SU-DHL-6 (cell line): ENCODE measurements around the gene DYNC2H1.
"Not testable (repeated sequence)": the region's sequence is repeated elsewhere in the genome, so short reads cannot be mapped to it uniquely, and the experiment has no call there.

Experiments
- H2AFZ ChIP-seq: fragments of 200-600 bp; sonication (generic); 2 replicates; pipeline ENCODE4 v1.6.1; 2014; ENCODE audit warnings: low read depth, mild to moderate bottlenecking, moderate library complexity, mixed read lengths, antibody characterized with exemption, low read length; ENCODE audit not compliant: severe bottlenecking
- H3F3A ChIP-seq: fragments of 200-600 bp; shearing (Covaris generic); 2 replicates; pipeline ENCODE4 v1.6.0; 2016; ENCODE audit warnings: antibody characterized with exemption, mild to moderate bottlenecking; ENCODE audit not compliant: insufficient read depth
- H3K27ac ChIP-seq: fragments of 200-600 bp; sonication (generic); 2 replicates; pipeline ENCODE4 v1.5.1; 2016; ENCODE audit warnings: low read depth, mild to moderate bottlenecking, low read length, moderate library complexity, mixed read lengths
- H3K27me3 ChIP-seq: fragments of 200-600 bp; sonication (generic), shearing (Covaris generic); 2 replicates; pipeline ENCODE4 v1.6.0; 2014; ENCODE audit warnings: mild to moderate bottlenecking, low read length
- H3K36me3 ChIP-seq: fragments of 200-600 bp; sonication (generic); 2 replicates; pipeline ENCODE4 v1.6.1; 2014; ENCODE audit warnings: mild to moderate bottlenecking, low read length, mixed read lengths
- H3K4me2 ChIP-seq: fragments of 300-600, 200-600 bp; shearing (Covaris generic), sonication (generic); 2 replicates; pipeline ENCODE4 v1.6.0; 2014; ENCODE audit warnings: low read length, low read depth, mild to moderate bottlenecking; ENCODE audit not compliant: poor library complexity, severe bottlenecking
- H3K4me3 ChIP-seq: fragments of 200-600 bp; sonication (generic); 2 replicates; pipeline ENCODE4 v1.5.1; 2014; ENCODE audit warnings: antibody characterized with exemption, low read length, mild to moderate bottlenecking, mixed read lengths; ENCODE audit not compliant: insufficient read depth, poor library complexity, severe bottlenecking
- H3K79me2 ChIP-seq: fragments of 200-600 bp; sonication (generic); 2 replicates; pipeline ENCODE4 v1.6.1; 2014; ENCODE audit warnings: mild to moderate bottlenecking, low read length, moderate library complexity; ENCODE audit not compliant: insufficient read depth
- H3K9ac ChIP-seq: fragments of 200-600 bp; sonication (generic); 2 replicates; pipeline ENCODE4 v1.7.0; 2014; ENCODE audit warnings: mild to moderate bottlenecking, low read length
- H3K9me2 ChIP-seq: fragments of 200-600 bp; sonication (generic); replicated peaks from 2 replicates; pipeline ENCODE4 v1.6.1; 2014; ENCODE audit warnings: low read length; ENCODE audit not compliant: insufficient read depth
- H3K9me3 ChIP-seq: fragments of 200-600 bp; sonication (generic); 2 replicates; pipeline ENCODE4 v1.6.1; 2014; ENCODE audit warnings: low read length, mixed read lengths; ENCODE audit not compliant: insufficient read depth
- H4K20me1 ChIP-seq: fragments of 200-600 bp; sonication (generic); 2 replicates; pipeline ENCODE4 v1.6.1; 2014; ENCODE audit warnings: low read depth, mild to moderate bottlenecking, antibody characterized with exemption, low read length, moderate library complexity, mixed read lengths
- CTCF ChIP-seq: fragments of 200-600 bp; sonication (generic); IDR thresholded peaks from one replicate; pipeline ENCODE4 v1.5.1; 2017; ENCODE audit warnings: antibody characterized with exemption, mild to moderate bottlenecking, low read length, moderate library complexity; ENCODE audit not compliant: insufficient read depth, poor library complexity, severe bottlenecking
- EZH2phosphoT487 ChIP-seq: fragments of 200-600 bp; sonication (generic), shearing (Covaris generic); conservative IDR thresholded peaks from 2 replicates; pipeline ENCODE4 v1.6.1; 2018; ENCODE audit warnings: mild to moderate bottlenecking, antibody characterized with exemption, low read length, moderate library complexity, mixed read lengths

DYNC2H1 gene

GRCh38 chr11:103112364-103112763, 3.1 kb downstream of the DYNC2H1 start:
- TF ChIP-seq EZH2phosphoT487 (no peak), CTCF (no peak)
- H3K4me3 ChIP-seq, result no peak overlapping the region
- H3K27me3 ChIP-seq, result no peaks in the 10 kb centered on the region
- no peak overlapping the region for H3K4me2 ChIP-seq
- H3K79me2 ChIP-seq, result no peaks in the 10 kb centered on the region
- no peaks in the 10 kb centered on the region for H3K9me2 ChIP-seq
- no peaks in the 10 kb centered on the region for H4K20me1 ChIP-seq
- H3K36me3 ChIP-seq, result no peaks in the 10 kb centered on the region
- H3F3A ChIP-seq, result no peaks in the 10 kb centered on the region
- H3K9me3 ChIP-seq, result no peaks in the 10 kb centered on the region
- H3K9ac ChIP-seq, result no peak overlapping the region
- H2AFZ ChIP-seq, result no peak overlapping the region
- H3K27ac ChIP-seq, result no peak overlapping the region

- H3K27ac ChIP-seq, result no peak overlapping the region
- H3F3A ChIP-seq, result no peaks in the 10 kb centered on the region
- no peaks in the 10 kb centered on the region for H3K27me3 ChIP-seq
- H3K4me2 ChIP-seq, result no peak overlapping the region
- no peaks in the 10 kb centered on the region for H4K20me1 ChIP-seq
- no peaks in the 10 kb centered on the region for H3K79me2 ChIP-seq
- no peak overlapping the region for H2AFZ ChIP-seq
- TF ChIP-seq EZH2phosphoT487, result no peak
- no peak for TF ChIP-seq CTCF
- no peak overlapping the region for H3K9ac ChIP-seq
- H3K4me3 ChIP-seq, result no peak overlapping the region
- H3K9me3 ChIP-seq, result no peaks in the 10 kb centered on the region
- H3K9me2 ChIP-seq, result no peaks in the 10 kb centered on the region
- H3K36me3 ChIP-seq, result no peaks in the 10 kb centered on the region
Measured at GRCh38 chr11:103114836-103115235, 5.6 kb downstream of the DYNC2H1 start.

GRCh38 chr11:103125462-103125861, 16.2 kb downstream of the DYNC2H1 start:
- Histone ChIP-seq H3K79me2 (no peaks in the 10 kb centered on the region), H3K27me3 (no peaks in the 10 kb centered on the region), H3K9me3 (no peaks in the 10 kb centered on the region), H3K4me2 (no peak overlapping the region), H2AFZ (no peak overlapping the region), H3K27ac (no peak overlapping the region), H3K4me3 (no peak overlapping the region), H3K36me3 (no peaks in the 10 kb centered on the region), H3F3A (no peaks in the 10 kb centered on the region), H3K9me2 (no peaks in the 10 kb centered on the region), H3K9ac (no peak overlapping the region), H4K20me1 (0 out of 2 replicates have a peak, but pooled peaks cover 5% of the 10 kb centered on the region)
- TF ChIP-seq CTCF (no peak), EZH2phosphoT487 (no peak)

GRCh38 chr11:103141986-103142385, 32.8 kb downstream of the DYNC2H1 start:
- H3K9me2 ChIP-seq, H3K36me3 ChIP-seq, H3K4me2 ChIP-seq, H4K20me1 ChIP-seq, H3K27ac ChIP-seq, H3K9me3 ChIP-seq, H3K79me2 ChIP-seq, H3K4me3 ChIP-seq, H3F3A ChIP-seq, H2AFZ ChIP-seq, H3K27me3 ChIP-seq, H3K9ac ChIP-seq: not testable (repeated sequence)
